Measurements from ENCODE around the gene STEAP3.

STEAP3 gene

GRCh38 chr2:119292226-119292625 is 68.6 kb downstream of the STEAP3 start:
- no peak for DNase-seq (ENCODE audit: low read depth in 3 of 3)

GRCh38 chr2:119293254-119293653 is 69.6 kb downstream of the STEAP3 start:
- no peak for DNase-seq (ENCODE audit: low read depth in 3 of 3)

GRCh38 chr2:119293900-119294299 is 70.3 kb downstream of the STEAP3 start:
- no peak for DNase-seq (ENCODE audit: low read depth in 3 of 3)

GRCh38 chr2:119294671-119295070 is 71.0 kb downstream of the STEAP3 start:
- DNase-seq (ENCODE audit: low read depth in 3 of 3) = no peak

GRCh38 chr2:119295688-119296375 is 72.2 kb downstream of the STEAP3 start:
- DNase-seq (ENCODE audit: low read depth in 3 of 3) = no peak

- DNase-seq (ENCODE audit: low read depth in 3 of 3) = no peak
These were observed 77.8 kb downstream of the STEAP3 start for GRCh38 chr2:119301413-119301812.

- DNase-seq (ENCODE audit: low read depth in 3 of 3) = no peak
These were observed 81.2 kb downstream of the STEAP3 start for GRCh38 chr2:119304847-119305246.

GRCh38 chr2:119305497-119306195 is 82.0 kb downstream of the STEAP3 start:
- no peak for DNase-seq (ENCODE audit: low read depth in 3 of 3)

GRCh38 chr2:119306196-119306590 is 82.6 kb downstream of the STEAP3 start:
- DNase-seq (ENCODE audit: low read depth in 3 of 3) = no peak

- DNase-seq (ENCODE audit: low read depth in 3 of 3) = no peak
These were observed 83.9 kb downstream of the STEAP3 start for GRCh38 chr2:119307419-119308140.

GRCh38 chr2:119308793-119309330 is 85.2 kb downstream of the STEAP3 start:
- no peak for DNase-seq (ENCODE audit: low read depth in 3 of 3)

- no peak for DNase-seq (ENCODE audit: low read depth in 3 of 3)
These were observed 87.7 kb downstream of the STEAP3 start for GRCh38 chr2:119311371-119311770.

GRCh38 chr2:119311831-119312230 is 88.2 kb downstream of the STEAP3 start:
- DNase-seq (ENCODE audit: low read depth in 3 of 3) = no peak
